ENCODE results near the gene ACKR3. TPM values are rescaled to one million over a fixed set of nuclear protein-coding genes. Genes with fewer than 3 reads are reported as not detected.

The ACKR3 gene
- total RNA-seq, 1 experiment from 2014 or later = 87.5 TPM

DNA sequence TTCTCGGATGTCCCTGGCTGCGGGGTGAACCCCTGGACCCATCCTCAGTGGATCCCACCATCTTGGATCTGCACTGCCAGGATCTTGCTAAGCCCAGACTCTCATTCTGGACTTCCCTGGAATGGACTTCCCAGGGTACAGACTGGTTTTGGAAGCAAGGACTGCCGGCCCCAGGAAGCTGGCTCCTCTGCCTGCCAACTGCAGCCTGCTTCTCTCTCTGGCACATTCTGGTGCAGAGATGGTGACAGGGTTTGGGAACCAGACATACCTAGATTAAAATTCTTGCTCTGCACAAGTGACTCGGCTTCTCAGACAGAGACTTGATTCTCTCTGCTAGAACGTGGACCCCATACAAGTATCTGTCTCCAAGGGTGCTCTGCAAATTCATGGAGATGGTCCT, 29.4 kb downstream of the ACKR3 start:
- Histone ChIP-seq H3K4me3 (no peak overlapping the region), H3K27me3 (no peaks in the 10 kb centered on the region), H3K36me3 (no peaks in the 10 kb centered on the region), H3K9me3 (replicated peaks) (no peaks in the 10 kb centered on the region), H3K27ac (no peak overlapping the region), H3K4me1 (no peaks in the 10 kb centered on the region)
- no peak for DNase-seq

DNA sequence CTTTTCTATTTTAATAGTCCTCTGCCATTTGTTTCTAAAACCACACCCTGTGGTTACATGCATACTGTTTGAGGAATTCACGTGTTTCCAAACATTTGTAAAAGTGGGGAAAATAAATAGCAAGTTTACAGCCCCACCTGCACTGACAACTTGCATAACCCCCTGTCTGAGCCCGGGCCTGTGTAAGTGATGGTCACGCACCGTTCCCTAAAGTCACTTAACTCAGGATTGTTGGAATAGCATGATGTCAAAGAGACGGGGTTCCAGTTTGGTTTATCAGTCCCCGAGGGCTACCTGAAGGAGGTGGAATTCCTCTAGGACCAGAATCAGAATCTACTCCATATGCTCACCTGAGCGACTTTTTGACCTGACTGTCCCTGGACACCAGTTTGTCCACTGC, 30.5 kb downstream of the ACKR3 start:
- no peak for DNase-seq
- Histone ChIP-seq H3K27me3 (no peaks in the 10 kb centered on the region), H3K4me1 (no peaks in the 10 kb centered on the region), H3K36me3 (no peaks in the 10 kb centered on the region), H3K4me3 (no peak overlapping the region), H3K27ac (no peak overlapping the region), H3K9me3 (replicated peaks) (no peaks in the 10 kb centered on the region)

DNA sequence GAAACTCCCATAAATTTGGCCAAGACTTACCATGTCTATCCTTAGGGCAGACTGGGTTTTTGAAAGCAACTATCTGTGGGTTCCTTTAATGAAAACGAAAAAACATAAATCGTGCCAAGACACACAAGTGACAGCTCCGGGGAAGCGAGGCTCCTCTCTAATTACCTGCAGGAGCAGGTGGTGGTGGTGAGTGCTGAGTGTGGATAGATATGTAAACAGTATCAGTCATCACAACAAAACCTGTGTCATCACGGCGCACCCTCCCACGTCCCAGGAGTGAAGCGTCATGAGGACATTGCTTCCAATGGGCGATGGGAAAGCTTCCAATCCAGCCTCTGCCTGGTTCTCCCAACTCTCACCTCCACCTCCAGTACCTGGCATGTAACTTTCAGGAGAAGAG, 31.3 kb downstream of the ACKR3 start:
- Histone ChIP-seq H3K27ac (no peak overlapping the region), H3K4me1 (no peaks in the 10 kb centered on the region), H3K4me3 (no peak overlapping the region), H3K36me3 (no peaks in the 10 kb centered on the region), H3K27me3 (no peaks in the 10 kb centered on the region), H3K9me3 (replicated peaks) (no peaks in the 10 kb centered on the region)
- no peak for DNase-seq

DNA sequence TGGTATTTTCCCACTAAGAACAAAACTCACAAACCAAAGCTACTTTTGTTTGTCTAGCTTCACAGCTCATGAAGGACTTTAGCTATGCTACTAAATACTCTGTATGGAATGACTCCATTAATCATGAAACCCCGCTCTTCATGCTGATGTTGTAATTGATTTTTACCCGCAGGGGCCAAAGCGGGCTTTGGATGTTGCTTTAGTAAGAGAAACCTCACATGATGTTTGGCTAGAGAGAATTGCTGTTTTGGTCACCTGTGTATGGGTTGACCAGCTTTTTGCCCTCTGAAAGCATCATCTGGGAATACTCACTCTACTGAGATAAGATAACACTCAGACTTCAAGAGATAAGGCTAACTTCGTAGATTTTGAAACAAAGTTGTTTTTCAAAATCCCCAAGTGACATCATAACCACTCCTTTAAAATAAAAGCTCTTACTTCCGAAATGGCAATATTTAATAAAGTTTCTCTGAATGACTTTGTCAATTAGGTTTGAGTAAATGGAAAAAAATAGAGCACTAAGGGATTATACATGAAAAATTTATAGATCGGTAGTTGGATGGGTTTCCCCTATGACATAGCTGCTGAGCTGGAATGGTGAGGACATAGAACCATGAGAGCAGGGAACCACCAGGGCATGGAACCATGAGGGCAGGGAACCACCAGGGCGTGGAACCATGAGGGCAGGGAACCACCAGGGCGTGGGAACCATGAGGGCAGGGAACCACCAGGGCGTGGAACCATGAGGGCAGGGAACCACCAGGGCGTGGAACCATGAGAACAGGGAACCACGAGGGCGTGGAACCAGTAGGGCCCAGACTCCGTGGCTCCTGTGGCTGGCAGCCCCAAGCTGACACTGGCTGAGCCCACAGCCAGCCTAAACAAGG, 31.9 kb downstream of the ACKR3 start:
- no peaks in the 10 kb centered on the region for H3K9me3 ChIP-seq (replicated peaks)
- H3K27me3 ChIP-seq = no peaks in the 10 kb centered on the region
- H3K36me3 ChIP-seq = no peaks in the 10 kb centered on the region
- H3K4me1 ChIP-seq = no peaks in the 10 kb centered on the region
- H3K27ac ChIP-seq = no peak overlapping the region
- DNase-seq = no peak
- H3K4me3 ChIP-seq = no peak overlapping the region

DNA sequence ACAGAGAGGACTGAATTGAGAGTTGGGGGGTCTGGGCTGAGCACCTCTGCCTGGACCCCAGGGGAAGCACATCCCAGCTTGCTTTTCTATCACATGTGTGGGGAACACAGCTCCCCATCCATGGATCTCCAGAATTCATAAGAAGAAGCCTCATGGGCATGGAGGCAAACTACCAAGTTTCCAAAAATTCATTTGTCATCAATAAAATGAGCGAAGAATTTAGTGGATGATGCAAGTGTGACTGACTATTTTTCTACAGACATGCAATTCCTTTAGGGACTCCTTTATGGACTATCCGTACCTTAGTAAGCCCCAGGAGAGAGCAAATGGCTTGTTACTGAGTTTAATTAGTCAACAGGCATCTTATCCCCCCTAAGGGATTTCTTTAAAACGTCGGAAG, 33.1 kb downstream of the ACKR3 start:
- Histone ChIP-seq H3K27ac (no peak overlapping the region), H3K4me3 (no peak overlapping the region), H3K4me1 (peaks cover 8% of the 10 kb centered on the region), H3K9me3 (replicated peaks) (no peaks in the 10 kb centered on the region), H3K27me3 (no peaks in the 10 kb centered on the region), H3K36me3 (no peaks in the 10 kb centered on the region)
- no peak for DNase-seq

DNA sequence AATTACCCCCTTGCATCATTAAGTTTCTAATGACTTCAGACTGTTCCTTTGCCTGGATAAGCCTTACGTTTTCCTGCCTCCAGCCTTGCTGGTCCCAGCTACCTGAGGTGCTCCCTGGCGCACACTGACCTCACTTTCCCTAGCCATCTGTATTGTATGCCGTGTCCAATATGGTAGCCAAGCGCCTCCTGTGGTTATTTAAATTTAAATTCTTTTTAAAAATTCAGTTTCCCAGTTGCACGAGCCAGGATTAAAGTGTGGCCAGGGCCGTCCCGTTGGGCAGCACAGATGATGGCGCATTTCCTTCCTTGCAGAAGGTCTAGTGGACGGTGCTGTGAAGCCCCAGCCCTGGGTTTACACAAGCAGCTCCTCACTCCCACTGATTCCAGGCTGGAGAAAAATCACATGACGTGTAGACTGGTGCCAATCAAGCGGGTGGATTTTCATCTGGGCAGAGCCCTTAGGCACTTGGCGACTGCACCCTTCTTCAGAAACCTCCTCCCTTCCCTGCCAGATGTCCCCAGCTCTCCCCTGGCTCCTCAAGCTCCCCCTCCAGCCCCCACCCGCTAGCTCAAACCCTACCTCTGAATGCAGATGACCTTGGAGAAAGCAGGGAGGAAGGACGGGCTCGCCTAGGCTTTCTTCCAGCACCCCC, 33.9 kb downstream of the ACKR3 start:
- Histone ChIP-seq H3K27me3 (no peaks in the 10 kb centered on the region), H3K4me3 (no peak overlapping the region), H3K4me1 (peaks cover 16% of the 10 kb centered on the region), H3K27ac (no peak overlapping the region), H3K9me3 (replicated peaks) (no peaks in the 10 kb centered on the region), H3K36me3 (no peaks in the 10 kb centered on the region)
- no peak for DNase-seq

DNA sequence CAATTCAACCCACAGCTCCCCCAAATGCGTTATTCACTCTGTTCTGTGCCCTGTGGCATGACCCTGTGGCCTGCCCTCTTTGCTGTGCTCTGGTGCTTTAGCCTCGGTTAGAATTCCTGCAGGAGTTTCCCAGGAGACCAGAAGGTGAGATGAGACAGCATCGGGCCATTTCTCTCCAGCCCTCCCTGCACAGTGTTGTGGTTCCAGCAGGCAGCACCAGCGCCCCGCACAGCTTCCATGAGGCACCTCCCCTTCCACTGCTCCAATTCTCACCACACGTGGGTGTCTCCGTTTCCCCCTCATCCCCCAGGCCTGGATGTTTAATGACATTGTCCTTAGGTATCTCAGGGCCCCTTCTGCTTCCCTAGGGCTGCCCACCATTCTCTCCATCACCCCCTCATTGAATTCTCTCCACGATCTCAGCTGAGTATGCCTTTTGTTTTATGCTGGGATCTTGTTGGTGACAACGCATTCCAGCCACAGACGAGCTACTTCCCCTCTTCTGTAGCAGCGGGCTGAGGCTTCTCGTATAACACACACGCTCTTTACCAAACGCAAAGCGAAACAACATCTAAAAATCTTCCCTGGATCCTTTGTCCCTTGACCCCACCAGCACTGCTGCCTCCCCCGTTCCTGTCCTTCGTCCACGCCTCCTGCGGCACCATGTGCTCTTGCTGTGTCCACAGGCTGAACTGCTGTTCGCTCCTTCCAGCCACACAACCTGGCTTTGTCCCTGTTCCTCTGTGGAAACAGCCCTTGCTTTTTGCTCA, 35.1 kb downstream of the ACKR3 start:
- H3K4me1 ChIP-seq = peaks cover 19% of the 10 kb centered on the region
- no peaks in the 10 kb centered on the region for H3K36me3 ChIP-seq
- H3K27me3 ChIP-seq = no peaks in the 10 kb centered on the region
- H3K27ac ChIP-seq = no peak overlapping the region
- no peaks in the 10 kb centered on the region for H3K9me3 ChIP-seq (replicated peaks)
- DNase-seq = no peak
- no peak overlapping the region for H3K4me3 ChIP-seq

DNA sequence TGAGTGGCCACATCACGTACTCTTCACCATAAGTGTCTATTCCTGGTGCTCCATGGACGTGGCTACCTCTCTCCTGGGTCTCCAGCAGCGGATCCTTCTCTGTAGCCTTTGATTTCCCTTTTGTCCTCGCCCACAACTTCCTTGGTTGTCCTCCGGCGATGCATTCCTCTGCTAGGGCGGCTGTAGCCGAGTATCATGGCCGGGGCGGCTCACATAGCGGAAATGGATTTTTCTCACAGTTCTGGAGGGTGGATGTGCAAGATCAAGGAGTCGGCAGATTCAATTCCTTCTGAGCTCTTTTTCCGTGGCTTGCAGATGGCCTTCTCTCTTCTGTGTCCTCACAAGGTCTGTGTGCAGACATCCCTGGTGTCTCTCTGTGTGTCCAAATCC, 35.7 kb downstream of the ACKR3 start:
- peaks cover 21% of the 10 kb centered on the region for H3K4me1 ChIP-seq
- H3K36me3 ChIP-seq = no peaks in the 10 kb centered on the region
- no peak for DNase-seq
- H3K27me3 ChIP-seq = no peaks in the 10 kb centered on the region
- no peak overlapping the region for H3K4me3 ChIP-seq
- no peaks in the 10 kb centered on the region for H3K9me3 ChIP-seq (replicated peaks)
- H3K27ac ChIP-seq = no peak overlapping the region

DNA sequence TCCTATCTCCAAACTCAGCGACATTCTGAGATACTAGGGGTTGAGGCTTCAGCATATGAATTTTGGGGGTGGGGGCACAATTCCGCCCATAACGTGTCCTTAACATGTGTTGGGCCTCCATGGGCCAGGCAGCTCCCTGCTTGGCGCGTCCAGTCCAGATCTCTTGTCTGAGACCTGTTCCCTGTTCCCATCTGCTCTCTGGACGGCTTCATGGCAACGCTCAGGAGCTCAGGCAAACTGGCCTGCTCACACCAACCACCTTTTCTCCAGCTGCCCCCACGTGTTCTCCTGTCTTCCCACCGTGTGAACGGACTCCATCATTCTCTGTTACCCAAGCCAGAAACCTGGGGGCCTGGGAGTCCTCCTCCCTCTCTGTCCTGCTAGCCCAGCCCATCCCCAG, 36.4 kb downstream of the ACKR3 start:
- no peaks in the 10 kb centered on the region for H3K9me3 ChIP-seq (replicated peaks)
- no peaks in the 10 kb centered on the region for H3K27me3 ChIP-seq
- H3K27ac ChIP-seq = no peak overlapping the region
- peaks cover 28% of the 10 kb centered on the region for H3K4me1 ChIP-seq
- no peaks in the 10 kb centered on the region for H3K36me3 ChIP-seq
- H3K4me3 ChIP-seq = no peak overlapping the region
- DNase-seq = no peak

DNA sequence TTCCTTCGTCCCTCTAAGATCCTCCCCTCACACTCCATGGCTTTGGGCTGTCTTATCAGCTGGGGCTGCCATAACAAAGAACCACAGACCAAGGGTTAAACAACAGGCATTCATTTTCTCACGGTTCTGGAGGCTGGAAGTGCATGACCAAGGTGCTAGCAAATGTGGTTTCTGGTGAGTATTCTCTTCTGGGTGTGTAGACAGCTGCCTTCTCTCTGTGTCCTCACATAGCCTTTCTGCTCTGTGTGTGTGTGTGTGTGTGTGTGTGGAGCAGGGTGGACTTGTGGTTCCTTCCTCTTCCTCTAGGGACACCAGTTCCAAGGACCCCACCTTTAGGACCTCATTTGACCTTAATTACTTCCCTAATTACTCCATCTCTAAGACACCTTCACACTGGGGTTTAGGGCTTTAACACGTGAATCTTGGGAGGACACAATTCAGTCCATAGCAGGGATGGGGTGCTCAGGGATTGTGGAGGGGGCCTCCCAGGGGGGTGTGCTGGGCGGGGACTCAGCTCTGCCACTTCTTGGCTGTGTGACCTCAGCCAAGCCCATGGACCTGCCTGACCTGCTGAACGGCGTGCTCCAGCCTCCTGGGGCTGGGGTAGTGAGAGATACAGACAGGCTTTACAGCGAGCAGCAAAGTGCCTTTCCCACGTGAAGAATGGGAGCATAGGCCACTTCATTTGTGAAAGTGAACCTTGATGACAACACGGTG, 38.0 kb downstream of the ACKR3 start:
- no peaks in the 10 kb centered on the region for H3K27me3 ChIP-seq
- no peaks in the 10 kb centered on the region for H3K9me3 ChIP-seq (replicated peaks)
- H3K4me3 ChIP-seq = no peak overlapping the region
- H3K4me1 ChIP-seq = peaks cover 41% of the 10 kb centered on the region
- H3K27ac ChIP-seq = peak overlapping the region; percentile 59
- no peaks in the 10 kb centered on the region for H3K36me3 ChIP-seq
- peak; percentile 77 to 84 for DNase-seq

DNA sequence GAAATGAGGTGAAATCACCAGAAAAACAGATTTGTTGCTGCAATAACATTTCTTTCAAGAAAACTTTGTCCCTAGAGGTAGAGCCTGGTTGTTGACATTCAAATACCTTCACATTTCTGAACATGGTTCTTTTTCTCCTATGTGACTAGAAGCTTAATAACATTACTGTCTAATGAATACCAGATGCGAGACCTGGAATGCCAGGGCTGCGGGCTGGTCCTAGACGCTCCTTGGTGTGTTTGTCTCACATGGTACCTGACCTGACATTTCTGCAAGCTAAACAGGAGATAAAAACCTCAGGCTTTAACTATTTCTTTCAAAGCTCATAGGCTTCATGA, 38.5 kb downstream of the ACKR3 start:
- no peak for DNase-seq
- Histone ChIP-seq H3K9me3 (replicated peaks) (no peaks in the 10 kb centered on the region), H3K27me3 (no peaks in the 10 kb centered on the region)

DNA sequence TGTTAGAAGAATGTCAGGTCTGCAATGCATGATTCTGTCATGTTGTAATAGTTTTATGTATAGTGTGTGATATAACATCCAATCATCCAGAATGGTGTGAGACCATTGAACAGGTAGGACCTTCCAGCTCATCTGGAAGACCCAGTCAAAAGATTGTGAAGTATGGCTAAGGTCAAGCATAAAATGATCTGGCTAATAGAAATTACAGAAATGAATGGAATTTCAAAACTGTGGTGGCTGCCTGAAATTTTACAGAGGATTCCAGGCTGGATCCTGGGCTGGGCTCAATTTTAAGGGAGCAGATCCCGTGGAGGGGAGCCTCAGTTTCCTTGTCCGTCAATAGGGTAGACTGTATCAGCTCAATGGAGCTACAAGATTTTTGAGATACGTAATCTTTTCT, 39.1 kb downstream of the ACKR3 start:
- Histone ChIP-seq H3K4me1 (peaks cover 41% of the 10 kb centered on the region), H3K27ac (no peak overlapping the region), H3K27me3 (no peaks in the 10 kb centered on the region), H3K4me3 (no peak overlapping the region), H3K36me3 (no peaks in the 10 kb centered on the region), H3K9me3 (replicated peaks) (no peaks in the 10 kb centered on the region)
- no peak for DNase-seq

More for the DNA sequence above, 38.5 kb downstream of the ACKR3 start:
- no peak overlapping the region for H3K4me3 ChIP-seq
- H3K4me1 ChIP-seq = peaks cover 41% of the 10 kb centered on the region
- H3K27ac ChIP-seq = peak overlapping the region; percentile 59
- H3K36me3 ChIP-seq = no peaks in the 10 kb centered on the region

DNA sequence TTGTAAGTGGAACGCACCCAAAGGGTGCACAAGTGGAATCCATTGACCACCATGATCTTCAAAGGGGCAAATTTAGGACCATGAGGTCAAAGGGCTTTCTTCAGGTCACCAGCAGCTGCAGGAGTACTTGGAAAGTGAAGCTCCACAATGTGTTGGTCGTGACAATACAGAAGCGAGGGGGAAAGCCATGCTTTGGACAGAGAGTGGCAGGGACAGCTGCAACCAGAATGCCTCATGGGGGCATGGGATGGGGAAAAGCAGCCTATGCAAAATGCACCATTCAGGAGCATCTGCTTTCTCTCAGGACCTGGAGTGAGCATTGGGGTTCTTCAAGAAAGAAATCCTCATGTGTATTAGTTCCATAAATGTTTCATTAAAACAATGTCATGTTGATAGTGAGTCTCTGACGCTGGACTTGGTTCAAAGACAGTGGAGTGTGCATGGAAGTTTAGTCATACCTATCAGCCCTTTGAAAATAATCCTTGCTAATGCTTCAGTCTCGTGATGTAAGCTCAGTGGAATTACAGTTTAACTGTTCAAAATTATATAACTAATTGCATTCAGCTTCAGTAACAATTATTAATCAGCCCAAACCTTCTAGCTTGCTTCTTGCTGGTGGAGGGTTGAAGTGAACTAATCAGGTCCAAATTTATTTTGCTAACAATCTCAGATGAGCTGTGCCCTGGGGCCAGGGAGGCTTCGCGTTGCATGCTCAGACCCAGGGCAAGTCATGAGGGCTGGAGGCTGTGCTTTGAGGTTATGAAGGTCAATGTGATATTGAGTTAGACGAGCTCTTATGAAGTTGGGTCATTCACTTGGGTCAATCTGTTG, 41.6 kb downstream of the ACKR3 start:
- DNase-seq = peak; percentile 95 to 97

DNA sequence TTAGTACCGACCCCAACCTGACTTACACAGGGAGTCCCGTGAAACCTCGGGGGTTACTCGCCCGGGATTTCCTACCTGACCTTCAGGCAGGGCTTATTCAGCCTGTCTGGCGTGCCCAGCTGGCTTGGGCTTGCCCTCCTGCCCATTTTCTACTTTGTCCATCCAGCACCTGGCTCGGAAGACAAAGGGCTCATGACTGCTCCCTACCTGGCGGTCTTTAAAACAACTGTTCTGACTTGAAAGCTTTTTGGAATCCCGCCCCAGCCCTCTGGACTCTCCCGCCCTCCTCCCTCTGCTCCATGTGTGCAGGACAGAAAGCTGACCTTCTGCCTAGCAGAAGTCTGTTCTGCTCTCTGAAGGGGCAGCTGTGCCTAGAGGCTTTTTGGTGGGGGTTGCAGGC, 43.1 kb downstream of the ACKR3 start:
- Histone ChIP-seq H3K27ac (no peak overlapping the region), H3K27me3 (no peaks in the 10 kb centered on the region), H3K9me3 (replicated peaks) (no peaks in the 10 kb centered on the region), H3K4me3 (no peak overlapping the region), H3K4me1 (peaks cover 33% of the 10 kb centered on the region), H3K36me3 (no peaks in the 10 kb centered on the region)
- DNase-seq = no peak

More for the DNA sequence above, 41.6 kb downstream of the ACKR3 start:
- Histone ChIP-seq H3K4me1 (peaks cover 41% of the 10 kb centered on the region), H3K36me3 (no peaks in the 10 kb centered on the region), H3K4me3 (no peak overlapping the region), H3K9me3 (replicated peaks) (no peaks in the 10 kb centered on the region), H3K27me3 (no peaks in the 10 kb centered on the region), H3K27ac (peak overlapping the region; percentile 83)

Measured in SJCRH30 (cell line).